NCI-H2107 treated with DMSO at 0.1 percent for 48 hours (cell line): ENCODE results near the gene GTPBP6.
"Not testable (repeated sequence)": the region's sequence is repeated elsewhere in the genome, so short reads cannot be mapped to it uniquely, and the experiment has no call there.

Experiments used
- DNase-seq: peaks from one replicate; lab custom pipeline; 2025; ENCODE audit not compliant: unreplicated experiment; lab: John Stamatoyannopoulos, UW

Gene GTPBP6

DNA sequence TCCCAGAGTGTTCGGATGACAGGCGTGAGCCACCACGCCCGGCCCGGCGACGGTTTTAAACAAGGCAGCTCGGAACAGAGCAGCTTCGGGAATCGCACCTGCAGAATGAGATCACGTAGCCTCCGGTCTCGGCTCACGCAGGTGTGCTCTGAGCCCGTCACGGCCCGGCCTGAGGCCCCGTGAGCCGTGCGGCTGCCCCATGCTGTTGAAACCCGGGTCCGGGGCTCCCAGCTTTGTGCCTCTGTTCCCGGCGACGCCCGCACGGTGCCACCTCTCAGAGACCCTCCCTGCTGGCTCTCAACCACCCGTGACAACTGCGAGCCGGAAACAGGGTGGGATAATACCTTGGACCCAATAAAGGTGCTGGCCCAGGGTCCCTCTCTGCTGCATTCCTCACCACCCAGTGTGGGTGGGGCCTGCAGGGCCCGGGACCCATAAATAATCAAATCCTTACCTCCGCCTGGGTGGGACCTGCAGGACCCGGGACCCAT is 50.8 kb downstream of the GTPBP6 start:
- DNase-seq, result no peak

GRCh38 chrX:265502-265901 is 53.1 kb downstream of the GTPBP6 start:
- DNase-seq, result no peak

GRCh38 chrX:264634-265455 is 53.8 kb downstream of the GTPBP6 start:
- DNase-seq, result no peak

DNA sequence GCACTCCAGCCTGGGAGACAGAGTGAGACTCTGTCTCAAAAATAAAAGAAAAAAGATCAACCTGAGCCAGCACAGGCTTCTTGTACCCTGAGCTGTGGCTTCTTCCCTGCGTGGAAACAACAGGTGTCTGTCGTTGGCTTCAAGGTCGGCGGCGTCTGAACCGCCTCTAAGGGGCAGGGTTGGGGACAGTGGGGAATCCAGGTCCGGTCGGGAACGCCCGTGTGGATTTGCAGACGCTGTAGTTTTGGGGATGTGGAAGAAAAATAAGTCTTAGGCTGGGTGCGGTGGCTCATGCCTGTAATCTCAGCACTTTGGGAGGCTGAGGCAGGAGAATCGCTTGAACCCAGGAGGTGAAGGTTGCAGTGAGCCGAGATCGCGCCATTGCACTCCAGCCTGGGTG is 54.6 kb downstream of the GTPBP6 start:
- not testable (repeated sequence) for DNase-seq

DNA sequence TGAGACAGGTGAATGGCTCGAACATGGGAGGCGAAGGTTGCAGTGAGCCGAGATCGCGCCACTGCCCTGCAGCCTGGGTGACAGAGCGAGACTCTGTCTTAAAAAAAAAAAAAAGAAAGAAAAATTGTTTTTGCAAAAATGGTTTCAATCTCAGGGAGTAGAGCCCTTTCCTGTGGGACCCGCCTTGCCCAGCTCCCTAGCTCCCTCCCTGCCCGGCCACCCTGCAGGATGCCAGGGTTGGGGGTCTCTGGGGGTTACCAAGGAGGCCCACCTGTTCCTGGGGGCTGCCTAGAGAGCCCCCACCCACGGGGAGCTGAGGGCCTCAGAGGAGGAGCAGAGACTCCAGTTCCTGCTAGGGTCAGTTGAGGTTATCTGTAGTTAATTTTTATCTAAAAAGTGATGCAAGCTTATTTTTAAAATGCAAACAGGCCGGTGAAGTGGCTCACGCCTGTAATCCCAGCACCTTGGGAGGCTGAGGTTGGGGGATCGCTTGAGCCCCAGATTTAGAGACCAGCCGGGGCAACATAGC is 56.2 kb downstream of the GTPBP6 start:
- DNase-seq, result no peak

GRCh38 chrX:261919-262352 is 56.7 kb downstream of the GTPBP6 start:
- DNase-seq, result no peak

GRCh38 chrX:261167-261918 is 57.3 kb downstream of the GTPBP6 start:
- no peak for DNase-seq

GRCh38 chrX:259692-260355 is 58.8 kb downstream of the GTPBP6 start:
- DNase-seq, result no peak

DNA sequence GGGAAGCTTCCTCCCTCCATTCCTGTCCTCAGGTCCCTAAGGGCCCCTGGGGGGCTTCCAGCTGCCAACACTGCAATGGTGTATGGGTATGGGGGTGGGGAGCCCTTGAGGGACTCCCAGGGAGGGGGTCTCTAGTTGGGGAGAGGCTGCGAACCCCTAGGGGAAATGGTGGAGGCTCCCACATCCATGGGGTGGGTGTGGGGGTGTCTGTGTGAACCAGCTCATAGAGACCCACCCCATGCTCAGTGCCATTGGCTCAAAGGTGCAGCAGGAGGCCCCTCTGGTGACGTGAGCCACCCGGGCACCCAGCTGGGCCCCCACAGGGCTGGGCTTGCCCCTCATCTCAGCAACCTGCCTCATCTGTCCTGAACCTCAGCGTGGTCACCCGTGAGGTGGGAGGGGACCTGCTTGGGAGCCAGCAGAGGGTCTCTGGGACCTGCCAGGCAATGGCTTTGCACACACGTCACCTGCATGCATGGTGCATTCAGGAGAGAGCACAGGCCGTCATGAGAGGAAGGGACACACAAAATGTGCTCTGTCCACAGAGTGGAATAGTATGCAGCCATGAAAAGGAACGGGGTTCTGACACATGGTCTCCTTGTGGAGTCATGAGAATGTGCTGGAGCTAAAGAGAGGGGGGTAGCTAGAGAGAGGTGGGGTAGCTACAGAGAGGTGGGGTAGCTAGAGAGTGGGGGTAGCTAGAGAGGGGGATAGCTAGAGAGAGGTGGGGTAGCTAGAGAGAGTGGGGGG is 60.1 kb downstream of the GTPBP6 start:
- no peak for DNase-seq

DNA sequence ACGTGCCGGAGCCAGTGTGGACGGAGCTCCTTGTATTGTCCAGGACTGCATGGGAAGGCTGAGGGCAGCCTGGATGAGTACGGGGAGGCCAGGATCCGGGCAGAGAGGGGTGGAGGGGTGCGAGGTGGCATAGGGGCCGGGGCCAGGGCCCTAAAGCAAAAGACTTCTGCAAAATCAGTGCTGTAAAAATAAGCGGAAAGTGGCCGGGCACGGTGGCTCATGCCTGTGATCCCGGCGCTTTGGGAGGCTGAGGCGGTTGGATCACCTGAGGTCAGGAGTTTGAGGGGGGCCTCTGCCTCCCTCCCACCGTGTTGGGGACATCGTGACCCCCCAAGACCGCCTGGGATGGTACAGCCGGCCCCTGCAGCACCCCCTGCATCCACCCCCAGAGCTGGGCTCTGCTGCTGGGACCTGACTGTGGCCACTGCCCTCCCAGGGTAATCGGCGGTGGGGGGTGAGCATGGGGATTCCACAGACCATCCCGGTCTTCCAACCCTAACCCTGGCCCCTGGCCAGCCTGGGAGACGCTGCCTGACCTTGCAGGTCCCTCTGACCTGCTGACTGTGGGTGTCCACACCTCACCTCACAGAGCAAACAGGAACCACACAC is 60.8 kb downstream of the GTPBP6 start:
- DNase-seq, result no peak

- DNase-seq, result not testable (repeated sequence)
These were observed 61.5 kb downstream of the GTPBP6 start for GRCh38 chrX:257054-257453.

- DNase-seq, result no peak
These were observed 62.7 kb downstream of the GTPBP6 start for GRCh38 chrX:255923-256331.
